CD14-positive monocyte (primary cell): ENCODE data around the gene SMIM20. TPM values are rescaled to one million over a fixed set of nuclear protein-coding genes. Genes with fewer than 3 reads are reported as not detected.

Experiments
- DNase-seq, 3 donors: peaks; one replicate each; pipeline ENCODE4 v3.0.0-alpha.2; 2011 to 2022
- H2AFZ ChIP-seq: 2 replicates; pipeline ENCODE4 v1.6.0; 2012; ENCODE audit warnings: mild to moderate bottlenecking, low read depth, low read length, inconsistent platforms; ENCODE audit not compliant: insufficient read depth, poor library complexity, severe bottlenecking
- H3K27ac ChIP-seq, 2 donors: 1 replicate in 1 of 2; 2 replicates in 1 of 2; pipeline ENCODE4 v1.5.1; 2012 to 2013; ENCODE audit warnings: low read length in 2 of 2, control low read depth in 1 of 2, inconsistent platforms in 1 of 2, low read depth in 1 of 2, mild to moderate bottlenecking in 1 of 2
- H3K27me3 ChIP-seq, 2 donors: one replicate each; pipeline versions ENCODE4 v1.6.0 to v1.6.1; 2011 to 2013; ENCODE audit warnings: low read length in 2 of 2; ENCODE audit not compliant: control insufficient read depth in 2 of 2, insufficient read depth in 2 of 2
- H3K36me3 ChIP-seq, 2 donors: replicated peaks in 1 of 2; 1 replicate in 1 of 2; 2 replicates in 1 of 2; pipeline versions ENCODE4 v1.5.1 to v1.6.1; 2012 to 2013; ENCODE audit warnings: low read length in 2 of 2, control low read depth in 1 of 2, inconsistent platforms in 1 of 2, mild to moderate bottlenecking in 1 of 2; ENCODE audit not compliant: insufficient read depth in 2 of 2, control insufficient read depth in 1 of 2
- H3K4me1 ChIP-seq, 2 donors: 1 replicate in 1 of 2; 2 replicates in 1 of 2; pipeline versions ENCODE4 v1.5.1 to v1.6.1; 2012 to 2013; ENCODE audit warnings: low read length in 2 of 2, control low read depth in 1 of 2, inconsistent platforms in 1 of 2, mild to moderate bottlenecking in 1 of 2, moderate library complexity in 1 of 2; ENCODE audit not compliant: insufficient read depth in 2 of 2, control insufficient read depth in 1 of 2
- H3K4me2 ChIP-seq: replicated peaks from 2 replicates; pipeline ENCODE3; 2012; ENCODE audit warnings: low read length, moderate library complexity, mild to moderate bottlenecking; ENCODE audit not compliant: poor library complexity, severe bottlenecking; ENCODE audit errors: extremely low read depth
- H3K4me3 ChIP-seq, 3 experiments: fragments of 200-600 bp in 1 of 3; sonication (generic) in 1 of 3; replicated peaks in 1 of 3; 1 replicate in 2 of 3; 2 replicates in 1 of 3; pipeline ENCODE4 v1.5.1; 2011 to 2013; ENCODE audit warnings: low read length in 3 of 3, mild to moderate bottlenecking in 3 of 3, control low read depth in 2 of 3, low read depth in 2 of 3, inconsistent platforms in 1 of 3, moderate library complexity in 1 of 3
- H3K79me2 ChIP-seq: 2 replicates; pipeline ENCODE4 v1.6.0; 2012; ENCODE audit warnings: mild to moderate bottlenecking, control low read depth, inconsistent platforms, low read length, moderate library complexity; ENCODE audit not compliant: insufficient read depth
- H3K9ac ChIP-seq: 2 replicates; pipeline ENCODE4 v1.6.0; 2017; ENCODE audit warnings: low read length, mild to moderate bottlenecking; ENCODE audit not compliant: insufficient read depth, poor library complexity, severe bottlenecking
- H3K9me3 ChIP-seq, 2 donors: replicated peaks in 1 of 2; 1 replicate in 1 of 2; 2 replicates in 1 of 2; pipeline versions ENCODE4 v1.5.1 to v1.6.1; 2012 to 2013; ENCODE audit warnings: low read length in 2 of 2, control low read depth in 1 of 2; ENCODE audit not compliant: control insufficient read depth in 1 of 2, insufficient read depth in 1 of 2
- H4K20me1 ChIP-seq: 2 replicates; pipeline ENCODE4 v1.6.0; 2012; ENCODE audit warnings: mild to moderate bottlenecking, low read length, control low read depth, moderate library complexity; ENCODE audit not compliant: insufficient read depth
- H3K27ac Mint-ChIP-seq, 7 donors: one replicate each; pipeline ENCODE4 v1.8.0; 2020; ENCODE audit warnings: mild to moderate bottlenecking in 7 of 7, mixed read lengths in 7 of 7, moderate library complexity in 6 of 7, inconsistent platforms in 2 of 7
- H3K27me3 Mint-ChIP-seq, 3 donors: one replicate each; pipeline ENCODE4 v1.8.0; 2021 to 2022; ENCODE audit warnings: low read depth in 3 of 3, mild to moderate bottlenecking in 3 of 3, mixed read lengths in 3 of 3, moderate library complexity in 3 of 3, inconsistent platforms in 1 of 3
- H3K36me3 Mint-ChIP-seq, 2 donors: one replicate each; pipeline ENCODE4 v1.8.0; 2020; ENCODE audit warnings: mixed read lengths in 2 of 2, inconsistent platforms in 1 of 2, mild to moderate bottlenecking in 1 of 2
- H3K4me1 Mint-ChIP-seq: one replicate; pipeline ENCODE4 v1.8.0; 2020; ENCODE audit warnings: mild to moderate bottlenecking, mixed read lengths
- H3K4me3 Mint-ChIP-seq, 2 donors: one replicate each; pipeline ENCODE4 v1.8.0; 2020; ENCODE audit warnings: mild to moderate bottlenecking in 2 of 2, mixed read lengths in 2 of 2, moderate library complexity in 1 of 2
- H3K9me3 Mint-ChIP-seq, 7 donors: one replicate each; pipeline ENCODE4 v1.8.0; 2020 to 2022; ENCODE audit warnings: mixed read lengths in 7 of 7, mild to moderate bottlenecking in 6 of 7, moderate library complexity in 6 of 7, inconsistent platforms in 2 of 7
- CTCF ChIP-seq: fragments of 200-600 bp; IDR thresholded peaks from one replicate; pipeline ENCODE4 v1.8.0; 2022; ENCODE audit warnings: antibody characterized with exemption, mild to moderate bottlenecking
- WGBS: methylation state at CpG from one replicate; pipeline ENCODE4 v1.1.5; 2013; ENCODE audit warnings: missing lambda C conversion rate; ENCODE audit not compliant: insufficient coverage; 5-methylcytosine and 5-hydroxymethylcytosine counted together
- intact Hi-C, 2 donors: fragments of 100-400 bp; cut with micrococcal nuclease; formaldehyde crosslinking; loops; one replicate each; pipeline versions ENCODE4 v1.15.0 to v1.15.1; 2023
- polyA plus RNA-seq, 3 donors: library from polyadenylated mRNA; depleted of rRNA in 1 of 3; unstranded in 2 of 3; stranded (reverse) in 1 of 3; fragments of 300-500 nt in 2 of 3; fragments of >200 nt in 1 of 3; fragmentation: Illumina TruSeq in 2 of 3; gene quantifications; 1 replicate in 2 of 3; 2 replicates in 1 of 3; pipeline ENCODE4 v1.2.3, GENCODE V29; 2012 to 2021

The SMIM20 gene
- polyA plus RNA-seq, 3 donors: 10.4 to 38.1 (median 33.7) TPM

DNA sequence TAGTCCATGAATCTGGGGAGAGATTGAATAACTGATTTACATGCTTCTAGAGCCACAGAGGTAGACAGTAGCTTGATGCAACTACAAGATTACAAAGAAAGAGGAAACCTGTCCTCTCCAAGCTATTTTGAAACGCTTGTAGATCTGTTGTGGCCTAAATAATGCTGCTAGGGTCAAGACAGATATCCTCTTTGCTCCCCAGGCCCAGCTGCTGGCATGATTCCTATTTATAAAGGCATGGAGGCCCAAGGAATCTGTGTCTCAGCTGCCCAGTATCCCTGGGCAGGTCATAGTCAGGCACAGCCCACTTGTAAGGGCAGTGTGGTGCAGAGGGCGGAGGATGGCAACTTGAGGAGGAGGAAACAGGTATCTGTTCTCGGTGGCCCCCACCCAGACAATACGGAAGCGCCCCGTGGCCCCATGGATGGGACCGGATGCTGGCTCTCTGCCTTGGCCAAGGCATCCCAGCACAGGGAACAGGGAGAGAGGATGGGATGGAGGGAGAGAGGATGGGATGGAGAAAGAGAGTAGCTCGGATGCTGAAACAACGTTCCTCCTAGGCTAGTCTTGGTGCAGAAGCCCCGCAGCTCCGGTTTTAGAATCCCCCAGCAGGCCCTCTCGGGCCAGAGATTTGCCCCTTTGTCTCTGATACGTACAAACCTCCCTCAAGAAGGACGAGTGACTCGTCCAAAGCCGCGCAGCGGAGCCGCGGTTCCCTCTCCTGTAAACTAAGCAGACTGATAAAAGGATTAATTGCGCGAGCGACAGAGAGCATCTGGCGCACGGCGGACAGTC, 767 bp upstream of the SMIM20 start:
- peaks cover 18% of the 10 kb centered on the region in 2 donors for H3K4me1 ChIP-seq
- no peaks in the 10 kb centered on the region for H3K27me3 ChIP-seq
- H2AFZ ChIP-seq: peak overlapping the region; percentile 93
- no peaks in the 10 kb centered on the region for H3K79me2 ChIP-seq
- Mint-ChIP-seq H3K4me3 (peak overlapping the region; percentile 97), H3K9me3 (peaks cover 0 to 9% (median 5%) of the 10 kb centered on the region in 7 donors), H3K36me3 (peaks cover 0 to 2% of the 10 kb centered on the region in 2 donors), H3K27ac (peak overlapping the region; percentile 23 to 97 (median 89)), H3K27me3 (peaks cover 3 to 8% (median 4%) of the 10 kb centered on the region in 3 donors), H3K4me1 (peaks cover 27% of the 10 kb centered on the region)
- under 1% methylated on average over 20 of the region's 26 CpGs for WGBS
- H3K36me3 ChIP-seq: no peaks in the 10 kb centered on the region
- H3K4me2 ChIP-seq: peak overlapping the region; percentile 86
- H3K9ac ChIP-seq: peak overlapping the region; percentile 85
- no peak for TF ChIP-seq CTCF
- intact Hi-C loops: loop anchor here (5.0 kb wide), 2 partner anchors 51 to 56 kb away; partner anchors contain the start of gene SEL1L3 (in 1 of the 2)
- H3K4me3 ChIP-seq: peak overlapping the region; percentile 74 to 91 (median 74)
- peak overlapping the region; percentile 47 to 92 for H3K27ac ChIP-seq
- peak; percentile 12 to 26 (median 12) for DNase-seq
- no peaks in the 10 kb centered on the region for H4K20me1 ChIP-seq
- H3K9me3 ChIP-seq: no peaks in the 10 kb centered on the region

- peak overlapping the region; percentile 74 to 91 (median 74) for H3K4me3 ChIP-seq
- no peak for TF ChIP-seq CTCF
- H3K4me2 ChIP-seq: peak overlapping the region; percentile 86
- H3K36me3 ChIP-seq: no peaks in the 10 kb centered on the region
- Mint-ChIP-seq H3K36me3 (peaks cover 0 to 2% of the 10 kb centered on the region in 2 donors), H3K27me3 (peaks cover 3 to 6% (median 4%) of the 10 kb centered on the region in 3 donors), H3K27ac (peak overlapping the region; percentile 94 to 98 (median 97)), H3K4me3 (peak overlapping the region; percentile 97), H3K4me1 (peaks cover 29% of the 10 kb centered on the region), H3K9me3 (peaks cover 0 to 2% (median 0%) of the 10 kb centered on the region in 7 donors)
- no peaks in the 10 kb centered on the region for H3K27me3 ChIP-seq
- intact Hi-C loops: loop anchor here (5.0 kb wide), 2 partner anchors 53 to 58 kb away; partner anchors contain the start of gene SEL1L3 (in 1 of the 2)
- peak overlapping the region; percentile 85 for H3K9ac ChIP-seq
- peak overlapping the region; percentile 86 to 92 for H3K27ac ChIP-seq
- no CpG with 5 or more reads among the region's 8 CpGs for WGBS
- DNase-seq: no peak
- H3K4me1 ChIP-seq: peaks cover 18% of the 10 kb centered on the region in 2 donors
- H3K79me2 ChIP-seq: no peaks in the 10 kb centered on the region
- H2AFZ ChIP-seq: peak overlapping the region; percentile 93
- no peaks in the 10 kb centered on the region for H3K9me3 ChIP-seq
- H4K20me1 ChIP-seq: no peaks in the 10 kb centered on the region
Measured at GRCh38 chr4:25914670-25915352, 791 bp downstream of the SMIM20 start.
